ENCODE results near the gene MTHFD2L.

- TF ChIP-seq SP7 (tag by site-specific recombination; IDR thresholded peaks at IDR 0.05) (no peak), PRDM10 (tag by site-specific recombination; IDR thresholded peaks at IDR 0.05) (no peak), ZNF664 (tag by site-specific recombination; IDR thresholded peaks at IDR 0.05) (no peak), PATZ1 (tag by site-specific recombination; IDR thresholded peaks at IDR 0.05) (no peak), ZBTB6 (tag by site-specific recombination; IDR thresholded peaks at IDR 0.05) (no peak), GLIS2 (tag by site-specific recombination; IDR thresholded peaks at IDR 0.05) (no peak), KLF1 (tag by site-specific recombination; IDR thresholded peaks at IDR 0.05) (no peak), ZNF175 (tag by site-specific recombination; IDR thresholded peaks at IDR 0.05) (no peak), ZNF2 (tag by site-specific recombination; IDR thresholded peaks at IDR 0.05) (no peak), ZNF324 (tag by site-specific recombination; IDR thresholded peaks at IDR 0.05) (no peak)
- TF ChIP-seq, protein P1, sequence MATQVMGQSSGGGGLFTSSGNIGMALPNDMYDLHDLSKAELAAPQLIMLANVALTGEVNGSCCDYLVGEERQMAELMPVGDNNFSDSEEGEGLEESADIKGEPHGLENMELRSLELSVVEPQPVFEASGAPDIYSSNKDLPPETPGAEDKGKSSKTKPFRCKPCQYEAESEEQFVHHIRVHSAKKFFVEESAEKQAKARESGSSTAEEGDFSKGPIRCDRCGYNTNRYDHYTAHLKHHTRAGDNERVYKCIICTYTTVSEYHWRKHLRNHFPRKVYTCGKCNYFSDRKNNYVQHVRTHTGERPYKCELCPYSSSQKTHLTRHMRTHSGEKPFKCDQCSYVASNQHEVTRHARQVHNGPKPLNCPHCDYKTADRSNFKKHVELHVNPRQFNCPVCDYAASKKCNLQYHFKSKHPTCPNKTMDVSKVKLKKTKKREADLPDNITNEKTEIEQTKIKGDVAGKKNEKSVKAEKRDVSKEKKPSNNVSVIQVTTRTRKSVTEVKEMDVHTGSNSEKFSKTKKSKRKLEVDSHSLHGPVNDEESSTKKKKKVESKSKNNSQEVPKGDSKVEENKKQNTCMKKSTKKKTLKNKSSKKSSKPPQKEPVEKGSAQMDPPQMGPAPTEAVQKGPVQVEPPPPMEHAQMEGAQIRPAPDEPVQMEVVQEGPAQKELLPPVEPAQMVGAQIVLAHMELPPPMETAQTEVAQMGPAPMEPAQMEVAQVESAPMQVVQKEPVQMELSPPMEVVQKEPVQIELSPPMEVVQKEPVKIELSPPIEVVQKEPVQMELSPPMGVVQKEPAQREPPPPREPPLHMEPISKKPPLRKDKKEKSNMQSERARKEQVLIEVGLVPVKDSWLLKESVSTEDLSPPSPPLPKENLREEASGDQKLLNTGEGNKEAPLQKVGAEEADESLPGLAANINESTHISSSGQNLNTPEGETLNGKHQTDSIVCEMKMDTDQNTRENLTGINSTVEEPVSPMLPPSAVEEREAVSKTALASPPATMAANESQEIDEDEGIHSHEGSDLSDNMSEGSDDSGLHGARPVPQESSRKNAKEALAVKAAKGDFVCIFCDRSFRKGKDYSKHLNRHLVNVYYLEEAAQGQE (tag by site-specific recombination; IDR thresholded peaks at IDR 0.05), result no peak
- TF ChIP-seq, protein P2, sequence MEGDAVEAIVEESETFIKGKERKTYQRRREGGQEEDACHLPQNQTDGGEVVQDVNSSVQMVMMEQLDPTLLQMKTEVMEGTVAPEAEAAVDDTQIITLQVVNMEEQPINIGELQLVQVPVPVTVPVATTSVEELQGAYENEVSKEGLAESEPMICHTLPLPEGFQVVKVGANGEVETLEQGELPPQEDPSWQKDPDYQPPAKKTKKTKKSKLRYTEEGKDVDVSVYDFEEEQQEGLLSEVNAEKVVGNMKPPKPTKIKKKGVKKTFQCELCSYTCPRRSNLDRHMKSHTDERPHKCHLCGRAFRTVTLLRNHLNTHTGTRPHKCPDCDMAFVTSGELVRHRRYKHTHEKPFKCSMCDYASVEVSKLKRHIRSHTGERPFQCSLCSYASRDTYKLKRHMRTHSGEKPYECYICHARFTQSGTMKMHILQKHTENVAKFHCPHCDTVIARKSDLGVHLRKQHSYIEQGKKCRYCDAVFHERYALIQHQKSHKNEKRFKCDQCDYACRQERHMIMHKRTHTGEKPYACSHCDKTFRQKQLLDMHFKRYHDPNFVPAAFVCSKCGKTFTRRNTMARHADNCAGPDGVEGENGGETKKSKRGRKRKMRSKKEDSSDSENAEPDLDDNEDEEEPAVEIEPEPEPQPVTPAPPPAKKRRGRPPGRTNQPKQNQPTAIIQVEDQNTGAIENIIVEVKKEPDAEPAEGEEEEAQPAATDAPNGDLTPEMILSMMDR (tag by site-specific recombination; IDR thresholded peaks at IDR 0.05), result no peak
Observed at GRCh38 chr4:74278490-74278889, 120.6 kb downstream of the MTHFD2L start.
